Esophagus mucosa (tissue), 1 donor: Measurements from ENCODE around the gene QPCT. TPM values are rescaled to one million over a fixed set of nuclear protein-coding genes. Genes with fewer than 3 reads are reported as not detected.
"Not testable (repeated sequence)": the region's sequence is repeated elsewhere in the genome, so short reads cannot be mapped to it uniquely, and the experiment has no call there.

Source experiments
- ATAC-seq: fragments of 200-7000 bp; cut with Tn5 transposase; one replicate; pipeline ENCODE4 v1.9.1; 2020
- total RNA-seq: library from RNA; stranded (reverse); gene quantifications from one replicate; pipeline ENCODE4 v1.2.4, GENCODE V29; 2023
- donor health status: DM: yes; HTN: yes; CAD: no.

Gene QPCT
- total RNA-seq = 5.9 TPM

GRCh38 chr2:37344453-37345361 is at the start of gene QPCT:
TSS of gene QPCT (plus strand) at chr2:37344630. CDS start at chr2:37344732, 102 bp downstream.
- ATAC-seq = peak; percentile 69

GRCh38 chr2:37294858-37295257 is 49.6 kb upstream of the QPCT start:
- not testable (repeated sequence) for ATAC-seq

GRCh38 chr2:37295469-37296073 is 48.9 kb upstream of the QPCT start:
- no peak for ATAC-seq

GRCh38 chr2:37297632-37298031 is 46.8 kb upstream of the QPCT start:
- ATAC-seq = no peak

- no peak for ATAC-seq
Observed at GRCh38 chr2:37300146-37300545, 44.3 kb upstream of the QPCT start.

- ATAC-seq = no peak
Observed at GRCh38 chr2:37300578-37300977, 43.9 kb upstream of the QPCT start.

GRCh38 chr2:37301408-37301807 is 43.0 kb upstream of the QPCT start:
- no peak for ATAC-seq

GRCh38 chr2:37302701-37303252 is 41.7 kb upstream of the QPCT start:
- no peak for ATAC-seq

GRCh38 chr2:37306024-37306423 is 38.4 kb upstream of the QPCT start:
- no peak for ATAC-seq

GRCh38 chr2:37307500-37307899 is 36.9 kb upstream of the QPCT start:
- ATAC-seq = peak; percentile 73

- ATAC-seq = no peak
Observed at GRCh38 chr2:37315364-37315763, 29.1 kb upstream of the QPCT start.

GRCh38 chr2:37316181-37316580 is 28.2 kb upstream of the QPCT start:
- no peak for ATAC-seq

GRCh38 chr2:37317746-37318145 is 26.7 kb upstream of the QPCT start:
- no peak for ATAC-seq

- ATAC-seq = no peak
Observed at GRCh38 chr2:37318401-37318800, 26.0 kb upstream of the QPCT start.

- ATAC-seq = no peak
Observed at GRCh38 chr2:37319754-37320609, 24.4 kb upstream of the QPCT start.

GRCh38 chr2:37321029-37321682 is 23.3 kb upstream of the QPCT start:
- no peak for ATAC-seq

- ATAC-seq = no peak
Observed at GRCh38 chr2:37322368-37322767, 22.1 kb upstream of the QPCT start.

GRCh38 chr2:37323176-37323780 is 21.2 kb upstream of the QPCT start:
- no peak for ATAC-seq

GRCh38 chr2:37323781-37324535 is 20.5 kb upstream of the QPCT start:
- ATAC-seq = peak; percentile 37

- ATAC-seq = no peak
Observed at GRCh38 chr2:37324536-37324785, 20.0 kb upstream of the QPCT start.
